HG02840 (cell line): ENCODE data around the gene ZFAND3.
"Not testable (repeated sequence)": the region's sequence is repeated elsewhere in the genome, so short reads cannot be mapped to it uniquely, and the experiment has no call there.

ENCODE experiments used
- ATAC-seq: cut with Tn5 transposase; IDR thresholded peaks from one replicate; pipeline ENCODE4 v1.9.1; 2021; ENCODE audit warnings: mild to moderate bottlenecking, moderate library complexity, moderate number of reproducible peaks; ENCODE audit not compliant: unreplicated experiment, low FRiP score

Gene ZFAND3

GRCh38 chr6:37988696-37989095, 169.2 kb downstream of the ZFAND3 start:
- no peak for ATAC-seq

- no peak for ATAC-seq
Observed at GRCh38 chr6:37990762-37991525, 171.4 kb downstream of the ZFAND3 start.

DNA sequence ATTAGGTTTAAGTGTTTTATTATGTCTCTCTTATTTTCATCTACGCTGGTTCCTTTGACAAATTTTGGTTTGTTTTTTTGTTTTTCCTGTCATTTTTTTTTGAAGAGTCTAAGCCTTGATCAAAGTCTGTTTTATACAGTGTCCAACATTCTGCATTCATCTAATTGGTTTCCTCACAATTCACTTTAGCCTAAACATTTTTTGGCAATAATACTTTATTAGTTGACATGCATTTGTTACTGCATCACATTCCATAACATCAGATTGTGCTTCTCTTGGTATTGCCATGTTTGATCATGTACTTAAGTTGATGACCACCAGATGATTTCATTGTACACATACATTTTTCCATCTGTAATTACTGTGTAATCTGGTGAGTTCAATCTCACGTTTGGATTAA, 173.2 kb downstream of the ZFAND3 start:
- no peak for ATAC-seq

- ATAC-seq: not testable (repeated sequence)
Observed at GRCh38 chr6:37993194-37993593, 173.7 kb downstream of the ZFAND3 start.

- ATAC-seq: no peak
Observed at GRCh38 chr6:37993596-37993995, 174.1 kb downstream of the ZFAND3 start.

- no peak for ATAC-seq
Observed at GRCh38 chr6:37994223-37994622, 174.7 kb downstream of the ZFAND3 start.

DNA sequence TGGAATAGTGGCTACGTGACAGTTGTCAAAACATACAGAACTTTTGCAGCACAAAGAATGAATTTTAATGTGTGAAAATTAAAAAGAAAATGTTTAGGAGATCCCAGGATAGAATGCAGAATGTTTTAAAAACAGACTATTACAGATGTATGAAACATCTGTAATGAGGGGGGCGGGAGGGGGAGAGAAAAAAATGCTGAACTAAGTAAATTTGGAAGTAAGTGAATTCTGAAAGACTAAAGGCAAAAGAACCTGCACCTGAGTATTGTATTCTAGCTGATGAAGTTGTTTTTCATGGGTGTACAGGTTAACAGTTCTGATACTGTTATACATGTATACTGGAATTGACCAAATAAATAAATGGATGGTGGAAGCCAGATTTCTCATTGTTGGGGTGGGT, 178.8 kb downstream of the ZFAND3 start:
- no peak for ATAC-seq

GRCh38 chr6:38001386-38001785, 181.9 kb downstream of the ZFAND3 start:
- ATAC-seq: no peak

DNA sequence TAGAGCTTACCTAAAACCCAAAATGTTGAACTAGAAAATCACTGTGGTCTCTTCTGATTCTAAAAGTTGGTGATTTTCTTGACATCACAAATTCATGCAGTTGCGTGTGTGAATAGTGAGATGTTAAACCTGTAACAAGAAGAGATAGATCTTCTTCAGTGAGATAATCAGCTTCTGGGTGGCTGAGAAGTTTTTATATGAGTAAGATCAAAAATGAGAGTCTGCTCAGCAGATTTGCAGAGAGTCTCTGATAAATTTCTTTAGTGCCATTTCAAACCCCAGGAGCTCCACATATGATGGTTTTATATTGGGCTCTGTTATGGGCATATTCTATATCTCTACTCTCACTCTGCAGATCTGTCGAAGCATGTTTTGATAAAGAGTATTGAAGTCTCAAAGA, 185.4 kb downstream of the ZFAND3 start:
- ATAC-seq: no peak

DNA sequence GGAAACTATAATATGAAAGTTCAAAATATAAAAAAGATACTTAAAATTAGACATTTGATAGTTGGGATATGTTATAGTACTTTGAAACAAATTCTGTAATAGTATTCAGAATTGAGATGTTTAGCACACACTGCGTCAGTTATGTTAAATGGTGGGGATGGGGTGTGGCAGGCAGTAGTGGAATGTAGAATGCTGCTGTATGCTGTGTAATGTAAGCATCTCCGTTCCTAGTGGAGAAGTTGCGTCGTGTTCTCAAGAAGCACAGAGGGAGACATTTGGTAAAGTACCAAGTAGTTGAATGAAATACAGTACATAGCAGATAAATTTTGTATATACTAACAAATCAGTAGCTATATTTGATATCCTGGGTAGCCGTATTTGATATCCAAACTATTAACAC, 192.4 kb downstream of the ZFAND3 start:
- no peak for ATAC-seq

- no peak for ATAC-seq
Observed at GRCh38 chr6:38012573-38012972, 193.0 kb downstream of the ZFAND3 start.

DNA sequence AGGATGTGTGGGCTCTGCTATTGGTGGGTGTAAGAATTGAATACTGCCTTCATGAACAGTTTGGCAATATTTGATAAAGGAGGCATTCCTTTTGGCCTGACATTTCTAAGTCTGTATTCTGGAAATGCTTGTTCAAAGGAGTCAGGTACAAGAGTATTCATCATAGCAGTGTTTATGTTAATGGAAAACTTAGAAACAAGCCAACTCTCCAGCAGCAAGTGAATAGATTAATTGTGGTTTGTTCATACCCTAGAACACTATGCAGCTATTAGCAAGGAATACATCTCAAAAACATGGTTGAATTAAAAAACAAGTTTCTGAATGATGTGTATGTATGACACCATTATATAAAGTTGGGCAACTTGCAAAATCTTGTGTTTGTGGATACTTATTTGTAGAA, 195.8 kb downstream of the ZFAND3 start:
- ATAC-seq: no peak

DNA sequence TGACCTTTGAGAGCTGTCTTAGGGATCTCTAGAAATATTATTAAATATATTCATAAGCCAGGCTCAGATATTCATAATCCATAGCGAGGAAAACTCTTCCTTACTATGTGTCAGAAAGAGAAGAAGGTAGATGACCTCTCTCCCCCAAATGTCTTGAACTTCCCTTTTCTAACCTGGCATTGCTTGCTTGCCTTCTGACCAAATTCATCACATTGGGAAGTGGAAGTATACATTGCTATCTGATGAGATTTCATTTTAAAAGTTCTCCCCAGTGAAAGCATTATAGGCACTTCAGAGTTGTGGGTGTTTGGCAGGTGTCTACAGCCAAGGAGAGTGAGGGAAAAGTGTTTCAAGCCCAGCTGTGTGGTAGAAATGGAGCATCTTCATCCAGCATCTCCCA, 197.3 kb downstream of the ZFAND3 start:
- no peak for ATAC-seq

GRCh38 chr6:38018755-38019165, 199.2 kb downstream of the ZFAND3 start:
- ATAC-seq: no peak

- ATAC-seq: no peak
Observed at GRCh38 chr6:38020593-38020992, 201.1 kb downstream of the ZFAND3 start.

GRCh38 chr6:38021029-38021428, 201.5 kb downstream of the ZFAND3 start:
- no peak for ATAC-seq

- no peak for ATAC-seq
Observed at GRCh38 chr6:38021571-38021970, 202.0 kb downstream of the ZFAND3 start.

- ATAC-seq: no peak
Observed at GRCh38 chr6:38022688-38023087, 203.2 kb downstream of the ZFAND3 start.

- no peak for ATAC-seq
Observed at GRCh38 chr6:38024908-38025307, 205.4 kb downstream of the ZFAND3 start.

DNA sequence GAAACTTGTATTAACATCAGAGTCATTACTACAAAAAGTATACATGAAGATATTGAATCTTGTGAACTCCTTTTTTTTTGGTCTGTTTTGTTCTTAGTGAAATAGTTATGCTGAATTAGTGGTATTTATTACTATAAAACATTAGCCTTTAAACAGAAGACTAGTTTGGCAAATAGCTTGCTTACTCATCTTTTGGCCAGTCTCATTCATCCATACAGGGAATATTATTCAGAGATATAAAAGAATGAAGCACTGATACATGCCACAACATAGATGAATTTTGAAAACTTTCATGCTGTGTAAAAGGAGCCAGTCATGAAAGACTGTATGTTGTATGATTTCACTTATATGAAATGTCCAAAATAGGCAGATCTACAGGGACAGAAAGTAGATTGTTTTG, 205.9 kb downstream of the ZFAND3 start:
- no peak for ATAC-seq

DNA sequence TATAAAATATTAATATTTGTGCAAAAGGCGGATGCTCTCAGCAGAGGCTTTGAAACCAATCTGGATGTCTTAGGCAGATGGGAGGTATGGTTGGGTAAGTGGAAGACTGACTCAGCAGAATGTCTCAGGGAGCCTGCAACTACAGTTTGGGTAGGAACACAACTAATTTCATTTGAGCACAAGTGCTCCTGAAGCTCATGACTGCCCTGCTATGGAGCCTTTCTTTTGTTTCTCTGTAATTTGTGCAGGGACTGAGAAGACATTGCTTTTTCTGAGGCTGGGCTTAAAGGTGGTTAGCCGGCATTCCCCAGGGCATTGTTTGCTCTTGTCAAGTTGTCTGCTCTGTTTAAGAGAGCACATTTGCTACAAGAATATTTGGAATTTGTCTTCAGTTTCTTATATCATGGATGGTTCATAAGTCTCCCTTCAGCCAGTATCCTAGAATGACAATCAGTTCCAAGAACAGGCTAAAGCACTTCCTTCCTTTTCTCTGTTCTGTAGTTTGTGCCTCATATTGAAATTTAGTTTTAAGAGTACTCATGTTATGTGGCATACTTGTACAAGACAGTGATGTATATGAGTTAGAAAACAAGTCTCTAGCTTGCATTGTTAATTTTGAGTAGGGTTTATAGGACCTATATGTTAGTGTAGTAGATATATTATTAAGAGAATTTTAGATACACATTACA, 208.3 kb downstream of the ZFAND3 start:
- ATAC-seq: no peak

GRCh38 chr6:38030380-38030779, 210.9 kb downstream of the ZFAND3 start:
- ATAC-seq: no peak
